CMK (cell line): ENCODE results near the gene MAGI3.
"Not testable (repeated sequence)": the region's sequence is repeated elsewhere in the genome, so short reads cannot be mapped to it uniquely, and the experiment has no call there.

Experiments used
- DNase-seq: peaks from one replicate; pipeline ENCODE4 v3.0.0-alpha.2; 2010; ENCODE audit warnings: low read depth

The MAGI3 gene

GRCh38 chr1:113579256-113580018 is 189.1 kb downstream of the MAGI3 start:
- DNase-seq: no peak

DNA sequence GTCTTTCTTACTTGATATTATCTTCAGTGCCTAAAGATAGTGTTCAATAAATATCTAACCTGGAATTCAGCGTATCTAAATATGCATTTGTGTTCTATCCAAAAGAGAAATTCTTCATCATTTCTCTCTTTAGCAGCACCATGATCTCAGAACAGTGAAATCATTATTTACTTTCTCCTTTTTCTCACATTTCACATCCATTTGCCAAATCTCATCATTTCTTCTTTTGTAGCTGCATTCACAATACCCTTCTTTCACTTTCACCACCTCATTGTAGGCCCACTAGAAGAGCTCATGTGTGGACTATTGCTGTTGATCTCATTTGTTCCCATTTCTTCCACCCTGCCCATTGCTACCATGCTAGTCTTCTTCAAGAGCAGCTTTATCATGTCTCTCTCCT is 191.0 kb downstream of the MAGI3 start:
- DNase-seq: no peak

- DNase-seq: no peak
Observed at GRCh38 chr1:113582084-113582483, 191.8 kb downstream of the MAGI3 start.

GRCh38 chr1:113587475-113587874 is 197.2 kb downstream of the MAGI3 start:
- DNase-seq: no peak

GRCh38 chr1:113592230-113592629 is 201.9 kb downstream of the MAGI3 start:
- DNase-seq: no peak

DNA sequence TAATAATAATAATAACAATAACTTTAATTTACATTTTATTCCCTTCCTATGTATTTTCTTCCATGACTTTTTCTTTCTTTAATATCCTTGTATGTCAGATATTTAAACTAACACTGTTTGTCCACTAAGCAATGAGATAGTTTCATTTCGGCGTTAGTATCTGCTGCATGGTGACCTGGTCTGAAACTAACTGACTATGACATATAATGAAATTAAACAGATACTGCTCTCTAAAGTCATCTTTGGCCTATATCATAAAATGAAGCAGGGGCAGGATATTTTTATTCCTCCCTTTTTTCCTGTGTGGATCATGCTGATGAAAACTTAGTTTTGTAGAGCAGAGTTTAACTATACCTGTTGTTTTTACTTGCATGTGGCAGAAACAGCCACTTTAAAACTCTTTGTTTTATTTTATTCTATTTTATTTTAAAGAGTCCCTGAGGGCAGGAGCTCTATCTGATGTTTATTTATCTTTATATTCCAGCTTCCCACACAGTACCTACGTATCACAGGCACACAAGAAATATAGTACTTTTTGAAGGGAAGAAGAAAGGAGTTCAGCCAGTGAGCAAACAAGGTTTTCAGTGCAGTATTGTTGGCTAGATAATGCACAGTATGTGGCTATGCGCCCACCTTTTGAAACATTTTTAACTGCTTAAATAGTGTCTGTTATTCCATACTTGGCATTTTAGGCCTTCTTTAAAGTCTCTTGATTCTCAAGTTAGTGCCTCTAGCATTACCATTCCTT is 203.4 kb downstream of the MAGI3 start:
- no peak for DNase-seq

DNA sequence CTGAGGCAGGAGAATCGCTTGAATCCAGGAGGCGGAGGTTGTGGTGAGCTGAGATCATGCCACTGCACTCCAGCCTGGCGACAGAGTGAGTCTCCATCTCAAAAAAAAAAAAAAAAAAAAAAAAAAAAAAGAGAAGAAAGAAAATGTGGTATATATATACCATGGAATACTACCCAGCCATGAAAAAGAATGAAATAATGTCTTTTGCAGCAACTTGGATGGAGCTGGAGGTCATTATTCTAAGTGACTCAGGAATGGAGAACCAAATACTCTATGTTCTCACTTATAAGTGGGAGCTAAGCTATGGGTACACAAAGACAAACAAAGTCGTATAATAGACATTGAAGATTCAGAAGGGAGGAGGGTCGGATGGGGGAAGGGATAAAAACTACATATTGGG is 214.2 kb downstream of the MAGI3 start:
- not testable (repeated sequence) for DNase-seq

DNA sequence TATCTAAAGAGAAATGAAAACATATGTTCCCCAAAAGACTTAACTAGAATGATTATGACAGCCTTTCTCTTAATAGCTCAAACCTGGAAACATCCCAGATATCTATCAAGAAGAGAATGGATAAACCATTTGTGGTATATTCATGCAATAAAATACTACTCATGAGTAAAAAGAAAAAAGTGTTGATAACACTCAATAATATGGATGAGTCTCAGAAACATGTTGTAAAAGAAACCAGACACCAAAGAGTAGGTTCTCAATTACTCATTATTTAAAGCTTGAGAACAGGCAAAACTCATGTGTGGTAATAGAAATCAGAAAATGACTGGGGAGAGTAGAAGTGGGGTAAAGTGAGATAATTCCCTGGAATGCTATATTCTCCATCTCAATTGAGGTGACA is 214.8 kb downstream of the MAGI3 start:
- DNase-seq: no peak

DNA sequence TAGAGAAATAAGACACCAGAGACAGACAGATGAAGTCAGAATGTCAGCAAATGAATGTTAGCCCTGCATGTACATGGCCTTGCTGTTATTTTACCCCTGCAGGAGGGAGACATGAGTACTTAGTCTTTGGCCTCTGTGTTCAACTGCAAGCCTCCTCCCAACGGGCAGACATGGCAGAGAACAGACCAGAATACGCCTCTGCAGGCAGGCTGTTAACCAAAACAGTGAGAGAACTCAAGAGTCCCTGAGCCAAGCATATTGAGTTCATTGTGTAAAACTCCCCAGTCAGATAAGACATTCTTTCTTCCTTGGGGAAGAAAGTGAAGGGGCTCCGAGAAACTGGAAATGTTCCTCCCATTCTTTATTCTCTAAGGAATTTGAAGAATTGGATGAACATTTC is 218.1 kb downstream of the MAGI3 start:
- DNase-seq: no peak

- no peak for DNase-seq
Observed at GRCh38 chr1:113610372-113610771, 220.1 kb downstream of the MAGI3 start.

DNA sequence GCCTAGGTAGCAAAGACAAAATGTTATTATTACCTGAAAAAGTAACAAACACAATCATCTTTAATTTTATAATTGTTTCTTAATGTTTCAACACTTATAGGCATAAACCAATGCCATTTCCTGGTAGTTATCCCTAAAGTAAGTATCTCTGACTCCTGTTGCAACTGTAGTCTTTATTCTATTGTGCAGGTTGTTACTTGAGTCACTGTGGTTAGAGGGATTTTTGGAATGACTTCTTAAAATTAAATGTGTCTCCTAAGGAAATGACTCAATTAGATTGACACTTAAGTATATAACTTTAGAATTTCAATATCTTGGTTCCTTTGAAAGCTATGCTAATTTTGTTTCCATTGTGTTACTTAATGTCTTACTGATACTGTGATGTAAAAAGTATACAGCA is 225.1 kb downstream of the MAGI3 start:
- DNase-seq: no peak

GRCh38 chr1:113616156-113616555 is 225.8 kb downstream of the MAGI3 start:
- no peak for DNase-seq

DNA sequence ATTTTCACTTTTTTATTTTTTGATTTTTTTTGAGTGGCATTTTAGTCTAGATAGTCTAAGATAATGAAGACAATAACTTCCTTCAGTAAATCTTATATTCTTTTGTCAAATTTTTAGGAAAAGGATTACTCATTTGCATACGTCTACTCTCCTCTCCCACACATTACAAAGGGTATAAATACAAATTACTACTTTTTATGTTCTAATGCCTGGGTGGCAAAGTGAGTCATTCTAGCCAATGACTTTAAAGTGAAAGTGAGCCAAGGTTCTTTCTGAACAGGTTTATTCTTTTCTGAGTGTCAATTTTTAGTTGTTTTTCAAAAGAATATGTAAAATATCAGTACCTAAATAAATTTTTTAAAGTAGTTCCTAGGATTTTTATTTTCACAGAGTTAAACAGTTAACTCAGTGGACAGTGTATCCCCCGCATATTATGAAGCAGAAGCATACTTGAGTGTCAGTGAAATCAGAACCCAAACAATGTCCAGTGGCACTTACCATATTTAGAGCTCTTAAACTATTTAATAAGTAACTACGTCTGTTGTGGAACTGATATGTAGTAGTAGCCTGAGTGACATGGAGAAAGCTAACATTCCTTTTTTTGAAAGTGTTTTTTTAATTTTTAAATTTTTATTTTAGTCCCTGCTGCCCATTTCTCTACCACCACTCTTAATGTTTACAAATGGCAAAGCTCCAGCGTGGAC is 227.3 kb downstream of the MAGI3 start:
- no peak for DNase-seq

DNA sequence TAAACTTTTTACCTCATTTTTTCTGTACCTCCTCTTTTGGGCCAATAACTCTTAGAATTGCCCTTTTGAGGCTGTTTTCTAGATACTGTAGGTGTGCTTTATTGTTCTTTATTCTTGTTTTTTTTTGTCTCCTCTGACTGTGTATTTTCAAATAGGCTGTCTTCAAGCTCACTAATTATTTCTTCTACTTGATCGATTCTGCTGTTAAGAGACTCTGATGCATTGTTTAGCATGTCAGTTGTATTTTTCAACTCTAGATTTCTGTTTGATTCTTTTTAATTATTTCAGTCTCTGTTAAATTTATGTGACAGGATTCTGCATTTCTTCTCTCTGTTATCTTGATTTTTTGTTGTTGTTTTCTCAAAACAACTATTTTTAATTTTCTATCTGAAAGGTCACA is 238.7 kb downstream of the MAGI3 start:
- DNase-seq: no peak

- no peak for DNase-seq
Observed at GRCh38 chr1:113630340-113631327, 240.3 kb downstream of the MAGI3 start.

DNA sequence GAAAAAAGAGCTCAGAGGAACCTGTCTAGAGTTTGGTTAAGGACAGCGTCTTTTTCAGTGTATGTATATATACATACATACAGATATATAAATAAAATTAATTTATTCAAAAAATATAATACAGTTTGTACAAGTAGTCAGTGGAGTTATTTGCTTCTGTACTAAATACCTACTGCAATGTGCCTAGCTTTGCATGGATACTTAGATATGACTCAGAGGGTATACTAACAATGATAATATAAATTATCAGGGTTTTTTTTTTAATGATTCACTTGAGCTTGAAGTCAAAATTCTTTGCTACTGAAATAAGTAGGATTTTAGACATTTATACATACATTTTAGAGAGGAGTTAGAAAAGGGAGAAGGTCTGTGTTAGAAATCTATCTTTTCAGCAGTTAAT is 251.1 kb downstream of the MAGI3 start:
- no peak for DNase-seq

- DNase-seq: no peak
Observed at GRCh38 chr1:113647164-113647563, 256.8 kb downstream of the MAGI3 start.

- no peak for DNase-seq
Observed at GRCh38 chr1:113648478-113648877, 258.2 kb downstream of the MAGI3 start.

DNA sequence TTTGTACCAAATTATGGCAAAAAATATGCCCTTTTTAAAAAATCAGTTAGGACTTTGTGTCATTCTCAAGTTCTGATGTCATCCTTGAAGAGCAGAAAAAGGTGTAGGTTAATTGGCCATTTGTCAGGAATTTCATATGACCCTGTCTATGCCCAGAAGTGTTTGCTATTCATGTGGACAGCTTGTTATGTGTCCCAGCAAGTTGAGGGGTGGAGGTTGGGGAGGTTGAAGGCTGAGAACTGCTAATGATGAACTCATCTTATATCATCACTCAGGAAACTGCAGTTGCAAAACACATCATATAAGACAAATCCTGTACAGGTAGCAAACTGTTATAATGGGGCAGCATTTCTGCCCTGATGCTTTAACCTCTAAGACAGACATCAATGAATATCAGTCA is 262.5 kb downstream of the MAGI3 start:
- no peak for DNase-seq

GRCh38 chr1:113653741-113654140 is 263.4 kb downstream of the MAGI3 start:
- no peak for DNase-seq

DNA sequence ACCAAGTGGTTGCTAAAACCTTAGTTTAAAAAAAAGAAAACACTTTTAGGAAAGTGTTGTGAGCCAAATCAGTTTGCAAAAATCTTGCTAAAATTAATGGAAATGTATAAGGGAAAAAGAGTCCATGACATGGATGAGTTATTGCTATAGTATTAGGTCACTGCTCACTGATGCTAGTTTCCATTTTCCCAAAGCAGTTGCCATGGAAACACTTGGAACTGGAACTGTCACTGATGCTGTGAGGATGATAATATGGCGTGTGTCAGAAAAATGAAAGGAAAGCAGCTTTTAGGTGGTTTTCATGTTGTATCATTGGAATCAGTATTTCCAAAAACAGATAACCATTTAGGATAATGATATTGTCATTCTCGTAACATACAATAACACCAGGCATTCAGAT is 264.6 kb downstream of the MAGI3 start:
- no peak for DNase-seq

GRCh38 chr1:113657126-113657525 is 266.8 kb downstream of the MAGI3 start:
- DNase-seq: no peak
